ENCODE data around the gene SPNS3. TPM values are rescaled to one million over a fixed set of nuclear protein-coding genes. Genes with fewer than 3 reads are reported as not detected.

The SPNS3 gene
- polyA plus RNA-seq, 2 of the 4 experiments (the other 2 are of a cell fraction), result not detected

DNA sequence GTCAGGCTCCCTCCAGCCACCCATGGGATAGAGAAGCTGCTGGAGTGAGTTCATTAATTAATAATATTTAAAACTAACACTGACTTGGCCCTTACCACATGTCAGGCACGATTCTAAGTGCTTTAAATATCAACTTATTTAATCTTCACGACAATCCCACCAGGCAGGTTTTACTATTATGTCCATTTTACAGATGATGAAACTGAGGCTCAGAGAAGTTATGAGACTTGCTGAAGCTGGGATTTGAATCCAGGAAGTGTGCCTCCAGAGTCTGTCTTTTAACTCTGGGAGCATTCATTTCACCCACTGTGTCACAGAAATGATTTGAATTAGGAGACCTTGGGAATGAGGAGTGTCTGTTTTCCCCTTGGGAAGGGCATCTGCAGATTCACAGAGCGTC, 8.8 kb downstream of the SPNS3 start:
- ChIA-PET POLR2A (no interaction called here), CTCF (interaction anchor here (1.2 to 13.1 kb wide), 5 partner anchors 13 to 124 kb away, joined by 3 to 126 read pairs (median 3); no protein-coding TSS in a partner anchor)
- H3K4me3 ChIP-seq, result no peak overlapping the region

DNA sequence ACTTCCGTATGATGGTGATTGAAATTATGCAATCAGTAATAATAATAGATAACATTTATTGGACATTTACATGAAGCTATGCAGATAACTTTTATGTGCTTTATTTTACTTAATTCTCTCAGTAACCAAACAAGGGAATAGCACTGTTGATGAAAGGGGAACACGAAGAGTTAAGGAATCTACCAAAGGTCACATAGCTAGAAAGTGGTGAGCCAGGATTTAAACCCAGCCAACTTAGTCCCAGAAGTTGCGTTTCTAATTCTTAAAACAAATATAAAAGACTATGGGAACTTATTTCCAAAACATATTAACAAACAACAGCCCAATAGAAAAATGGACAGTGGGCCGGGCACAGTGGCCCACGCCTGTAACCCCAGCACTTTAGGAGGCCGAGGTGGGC, 9.7 kb downstream of the SPNS3 start:
- no peak for TF ChIP-seq EHF (CRISPR knock-in tag; IDR thresholded peaks at IDR 0.05)
- TF ChIP-seq EP300 (IDR thresholded peaks at IDR 0.05), result no peak
- TF ChIP-seq, protein P1, sequence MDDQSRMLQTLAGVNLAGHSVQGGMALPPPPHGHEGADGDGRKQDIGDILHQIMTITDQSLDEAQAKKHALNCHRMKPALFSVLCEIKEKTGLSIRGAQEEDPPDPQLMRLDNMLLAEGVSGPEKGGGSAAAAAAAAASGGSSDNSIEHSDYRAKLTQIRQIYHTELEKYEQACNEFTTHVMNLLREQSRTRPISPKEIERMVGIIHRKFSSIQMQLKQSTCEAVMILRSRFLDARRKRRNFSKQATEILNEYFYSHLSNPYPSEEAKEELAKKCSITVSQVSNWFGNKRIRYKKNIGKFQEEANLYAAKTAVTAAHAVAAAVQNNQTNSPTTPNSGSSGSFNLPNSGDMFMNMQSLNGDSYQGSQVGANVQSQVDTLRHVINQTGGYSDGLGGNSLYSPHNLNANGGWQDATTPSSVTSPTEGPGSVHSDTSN (IDR thresholded peaks at IDR 0.05), result no peak
- TF ChIP-seq KDM1A (IDR thresholded peaks at IDR 0.05; ENCODE audit: low read depth), result no peak
- TF ChIP-seq MAFK (IDR thresholded peaks at IDR 0.05; ENCODE audit: partially characterized antibody), result no peak
- TF ChIP-seq, protein P2, sequence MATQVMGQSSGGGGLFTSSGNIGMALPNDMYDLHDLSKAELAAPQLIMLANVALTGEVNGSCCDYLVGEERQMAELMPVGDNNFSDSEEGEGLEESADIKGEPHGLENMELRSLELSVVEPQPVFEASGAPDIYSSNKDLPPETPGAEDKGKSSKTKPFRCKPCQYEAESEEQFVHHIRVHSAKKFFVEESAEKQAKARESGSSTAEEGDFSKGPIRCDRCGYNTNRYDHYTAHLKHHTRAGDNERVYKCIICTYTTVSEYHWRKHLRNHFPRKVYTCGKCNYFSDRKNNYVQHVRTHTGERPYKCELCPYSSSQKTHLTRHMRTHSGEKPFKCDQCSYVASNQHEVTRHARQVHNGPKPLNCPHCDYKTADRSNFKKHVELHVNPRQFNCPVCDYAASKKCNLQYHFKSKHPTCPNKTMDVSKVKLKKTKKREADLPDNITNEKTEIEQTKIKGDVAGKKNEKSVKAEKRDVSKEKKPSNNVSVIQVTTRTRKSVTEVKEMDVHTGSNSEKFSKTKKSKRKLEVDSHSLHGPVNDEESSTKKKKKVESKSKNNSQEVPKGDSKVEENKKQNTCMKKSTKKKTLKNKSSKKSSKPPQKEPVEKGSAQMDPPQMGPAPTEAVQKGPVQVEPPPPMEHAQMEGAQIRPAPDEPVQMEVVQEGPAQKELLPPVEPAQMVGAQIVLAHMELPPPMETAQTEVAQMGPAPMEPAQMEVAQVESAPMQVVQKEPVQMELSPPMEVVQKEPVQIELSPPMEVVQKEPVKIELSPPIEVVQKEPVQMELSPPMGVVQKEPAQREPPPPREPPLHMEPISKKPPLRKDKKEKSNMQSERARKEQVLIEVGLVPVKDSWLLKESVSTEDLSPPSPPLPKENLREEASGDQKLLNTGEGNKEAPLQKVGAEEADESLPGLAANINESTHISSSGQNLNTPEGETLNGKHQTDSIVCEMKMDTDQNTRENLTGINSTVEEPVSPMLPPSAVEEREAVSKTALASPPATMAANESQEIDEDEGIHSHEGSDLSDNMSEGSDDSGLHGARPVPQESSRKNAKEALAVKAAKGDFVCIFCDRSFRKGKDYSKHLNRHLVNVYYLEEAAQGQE (IDR thresholded peaks at IDR 0.05), result no peak
- no peak for TF ChIP-seq ZFP36 (IDR thresholded peaks at IDR 0.05; ENCODE audit: borderline replicate concordance, partially characterized antibody)
- no peak for TF ChIP-seq FOXS1 (CRISPR knock-in tag; IDR thresholded peaks at IDR 0.05)
- TF ChIP-seq, protein P3, sequence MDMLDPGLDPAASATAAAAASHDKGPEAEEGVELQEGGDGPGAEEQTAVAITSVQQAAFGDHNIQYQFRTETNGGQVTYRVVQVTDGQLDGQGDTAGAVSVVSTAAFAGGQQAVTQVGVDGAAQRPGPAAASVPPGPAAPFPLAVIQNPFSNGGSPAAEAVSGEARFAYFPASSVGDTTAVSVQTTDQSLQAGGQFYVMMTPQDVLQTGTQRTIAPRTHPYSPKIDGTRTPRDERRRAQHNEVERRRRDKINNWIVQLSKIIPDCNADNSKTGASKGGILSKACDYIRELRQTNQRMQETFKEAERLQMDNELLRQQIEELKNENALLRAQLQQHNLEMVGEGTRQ (IDR thresholded peaks at IDR 0.05), result no peak
- TF ChIP-seq ZSCAN20 (CRISPR knock-in tag; IDR thresholded peaks at IDR 0.05), result no peak
- no peak for TF ChIP-seq HOXA7 (CRISPR knock-in tag; IDR thresholded peaks at IDR 0.05)
- no peak for TF ChIP-seq HEYL (CRISPR knock-in tag; IDR thresholded peaks at IDR 0.05)
- TF ChIP-seq RFX5 (IDR thresholded peaks at IDR 0.05), result no peak
- TF ChIP-seq, protein P4, sequence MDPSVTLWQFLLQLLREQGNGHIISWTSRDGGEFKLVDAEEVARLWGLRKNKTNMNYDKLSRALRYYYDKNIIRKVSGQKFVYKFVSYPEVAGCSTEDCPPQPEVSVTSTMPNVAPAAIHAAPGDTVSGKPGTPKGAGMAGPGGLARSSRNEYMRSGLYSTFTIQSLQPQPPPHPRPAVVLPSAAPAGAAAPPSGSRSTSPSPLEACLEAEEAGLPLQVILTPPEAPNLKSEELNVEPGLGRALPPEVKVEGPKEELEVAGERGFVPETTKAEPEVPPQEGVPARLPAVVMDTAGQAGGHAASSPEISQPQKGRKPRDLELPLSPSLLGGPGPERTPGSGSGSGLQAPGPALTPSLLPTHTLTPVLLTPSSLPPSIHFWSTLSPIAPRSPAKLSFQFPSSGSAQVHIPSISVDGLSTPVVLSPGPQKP (IDR thresholded peaks at IDR 0.05; ENCODE audit: low read depth, low read length), result no peak
- TF ChIP-seq KDM5A (IDR thresholded peaks at IDR 0.05), result no peak
- TF ChIP-seq, protein P5, sequence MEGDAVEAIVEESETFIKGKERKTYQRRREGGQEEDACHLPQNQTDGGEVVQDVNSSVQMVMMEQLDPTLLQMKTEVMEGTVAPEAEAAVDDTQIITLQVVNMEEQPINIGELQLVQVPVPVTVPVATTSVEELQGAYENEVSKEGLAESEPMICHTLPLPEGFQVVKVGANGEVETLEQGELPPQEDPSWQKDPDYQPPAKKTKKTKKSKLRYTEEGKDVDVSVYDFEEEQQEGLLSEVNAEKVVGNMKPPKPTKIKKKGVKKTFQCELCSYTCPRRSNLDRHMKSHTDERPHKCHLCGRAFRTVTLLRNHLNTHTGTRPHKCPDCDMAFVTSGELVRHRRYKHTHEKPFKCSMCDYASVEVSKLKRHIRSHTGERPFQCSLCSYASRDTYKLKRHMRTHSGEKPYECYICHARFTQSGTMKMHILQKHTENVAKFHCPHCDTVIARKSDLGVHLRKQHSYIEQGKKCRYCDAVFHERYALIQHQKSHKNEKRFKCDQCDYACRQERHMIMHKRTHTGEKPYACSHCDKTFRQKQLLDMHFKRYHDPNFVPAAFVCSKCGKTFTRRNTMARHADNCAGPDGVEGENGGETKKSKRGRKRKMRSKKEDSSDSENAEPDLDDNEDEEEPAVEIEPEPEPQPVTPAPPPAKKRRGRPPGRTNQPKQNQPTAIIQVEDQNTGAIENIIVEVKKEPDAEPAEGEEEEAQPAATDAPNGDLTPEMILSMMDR (IDR thresholded peaks at IDR 0.05), result no peak
- TF ChIP-seq JUNB (IDR thresholded peaks at IDR 0.05), result no peak
- TF ChIP-seq NFE2L2 (conservative IDR thresholded peaks at IDR 0.05; ENCODE audit: low read length), result no peak
- no peak overlapping the region for H3K27ac ChIP-seq
- 58% methylated on average over 6 of the region's 6 CpGs for WGBS (ENCODE audit: missing lambda C conversion rate)
- no peak overlapping the region for H3K4me2 ChIP-seq
- H3K9me3 ChIP-seq, result no peaks in the 10 kb centered on the region
- DNase-seq (ENCODE audit: low read depth in 1 of 2, low spot score in 1 of 2) (no peak), FAIRE-seq (peak; percentile 90), ATAC-seq (no peak)
- POLR2A ChIA-PET, result no interaction called here
- CTCF ChIA-PET, result interaction anchor here (0.6 to 13.1 kb wide), 7 partner anchors 14 to 157 kb away, joined by 3 to 126 read pairs (median 3); no protein-coding TSS in a partner anchor
- H3K4me3 ChIP-seq, result no peak overlapping the region
- peaks cover 6% of the 10 kb centered on the region for H3K4me1 ChIP-seq

More for the DNA sequence above, 8.8 kb downstream of the SPNS3 start:
- WGBS (ENCODE audit: missing lambda C conversion rate), result 51% methylated on average over 3 of the region's 3 CpGs
- no peak for DNase-seq (ENCODE audit: low read depth in 1 of 2, low spot score in 1 of 2)
- no peak for FAIRE-seq
- no peak for ATAC-seq
- Histone ChIP-seq H3K27ac (no peak overlapping the region), H3K9me3 (no peaks in the 10 kb centered on the region), H3K4me1 (peaks cover 6% of the 10 kb centered on the region), H3K4me2 (no peak overlapping the region)
- TF ChIP-seq TP53 (CRISPR knock-in tag; IDR thresholded peaks at IDR 0.05), result no peak
- TF ChIP-seq RAD21 (conservative IDR thresholded peaks at IDR 0.05 in 1 of 2, IDR thresholded peaks at IDR 0.05 in 1 of 2), result no peak
- TF ChIP-seq RNF2 (IDR thresholded peaks at IDR 0.05; ENCODE audit: borderline replicate concordance, low read depth), result no peak
- TF ChIP-seq RFX5 (IDR thresholded peaks at IDR 0.05), result no peak
- TF ChIP-seq, protein P6, sequence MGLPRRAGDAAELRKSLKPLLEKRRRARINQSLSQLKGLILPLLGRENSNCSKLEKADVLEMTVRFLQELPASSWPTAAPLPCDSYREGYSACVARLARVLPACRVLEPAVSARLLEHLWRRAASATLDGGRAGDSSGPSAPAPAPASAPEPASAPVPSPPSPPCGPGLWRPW (IDR thresholded peaks at IDR 0.05), result no peak
- TF ChIP-seq, protein P2 (IDR thresholded peaks at IDR 0.05), result no peak
- TF ChIP-seq, protein P7, sequence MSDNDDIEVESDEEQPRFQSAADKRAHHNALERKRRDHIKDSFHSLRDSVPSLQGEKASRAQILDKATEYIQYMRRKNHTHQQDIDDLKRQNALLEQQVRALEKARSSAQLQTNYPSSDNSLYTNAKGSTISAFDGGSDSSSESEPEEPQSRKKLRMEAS (IDR thresholded peaks at IDR 0.05), result no peak

Data from A549 (cell line).